Measurements from ENCODE around the gene UBALD1.
"Not testable (repeated sequence)": the region's sequence is repeated elsewhere in the genome, so short reads cannot be mapped to it uniquely, and the experiment has no call there.

UBALD1 gene

GRCh38 chr16:4591706-4592470 is 22.8 kb downstream of the UBALD1 start:
- no peak for DNase-seq

GRCh38 chr16:4591191-4591590 is 23.5 kb downstream of the UBALD1 start:
- DNase-seq: no peak

- DNase-seq: no peak
These were observed 25.7 kb downstream of the UBALD1 start for GRCh38 chr16:4588961-4589360.

GRCh38 chr16:4588386-4588785 is 26.3 kb downstream of the UBALD1 start:
- no peak for DNase-seq

- DNase-seq: no peak
These were observed 28.4 kb downstream of the UBALD1 start for GRCh38 chr16:4586291-4586690.

DNA sequence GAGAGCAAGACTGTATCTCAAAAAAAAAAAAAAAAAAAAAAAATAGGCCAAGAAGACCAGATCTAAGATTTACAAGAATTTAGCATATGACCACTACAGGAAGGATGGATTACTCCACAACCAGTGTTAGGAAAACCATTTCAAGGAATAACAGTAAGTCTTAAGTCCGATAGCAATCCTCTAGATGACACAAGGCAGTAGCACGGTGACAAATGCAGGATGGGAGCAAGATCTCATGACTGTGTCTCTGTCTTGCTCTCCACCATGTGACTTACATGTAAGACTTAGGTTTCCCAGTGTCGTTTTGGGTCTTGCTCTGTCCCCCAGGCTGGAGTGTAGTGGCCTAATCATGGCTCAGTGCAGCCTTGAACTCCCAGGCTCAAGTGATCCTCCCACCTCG is 30.8 kb downstream of the UBALD1 start:
- no peak for DNase-seq

DNA sequence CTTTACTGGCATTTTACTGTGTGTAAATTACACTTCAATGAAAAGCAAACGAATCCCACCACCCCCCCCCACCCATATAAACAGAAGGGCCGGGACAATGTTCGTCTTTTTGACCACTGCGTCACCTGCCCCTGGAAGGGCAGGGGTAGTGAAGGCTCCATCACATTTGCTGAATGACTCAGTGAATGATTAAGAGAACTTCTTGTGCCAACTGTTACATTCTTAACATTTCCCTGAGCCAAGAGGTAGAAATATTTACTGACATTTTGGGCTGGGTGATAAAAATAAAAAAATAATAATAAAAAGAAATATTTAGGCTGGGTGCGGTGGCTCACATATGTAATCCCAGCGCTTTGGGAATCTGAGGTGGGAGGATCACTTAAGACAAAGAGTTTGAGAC is 34.4 kb downstream of the UBALD1 start:
- no peak for DNase-seq

DNA sequence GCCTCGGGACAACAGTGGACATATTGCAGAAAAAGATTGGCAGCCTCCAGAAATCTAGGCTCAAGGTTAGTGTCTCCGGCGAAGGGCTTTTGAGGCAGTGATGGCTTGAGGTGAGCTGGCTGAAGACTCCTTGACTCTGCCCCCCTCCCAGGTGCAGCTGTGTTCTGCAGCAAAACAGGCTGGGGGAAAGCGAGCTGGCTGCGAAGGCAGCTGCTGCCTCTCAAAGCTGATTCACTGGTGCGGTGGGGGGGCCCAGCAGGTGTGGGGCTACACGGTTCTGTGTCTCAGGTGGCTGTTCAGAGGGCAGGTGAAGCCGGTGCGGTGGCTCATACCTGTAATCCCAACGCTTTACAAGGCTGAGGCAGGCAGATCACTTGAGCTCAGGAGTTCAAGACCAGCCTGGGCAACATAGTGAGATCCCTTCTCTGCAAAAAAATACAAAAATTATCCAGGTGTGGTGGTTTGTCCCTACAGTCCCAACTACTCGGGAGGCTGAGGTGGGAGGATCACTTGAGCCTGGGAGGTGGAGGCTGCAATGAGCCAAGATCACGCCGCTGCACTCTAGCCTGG is 35.6 kb downstream of the UBALD1 start:
- no peak for DNase-seq

- DNase-seq: no peak
These were observed 38.7 kb downstream of the UBALD1 start for GRCh38 chr16:4576008-4576407.

DNA sequence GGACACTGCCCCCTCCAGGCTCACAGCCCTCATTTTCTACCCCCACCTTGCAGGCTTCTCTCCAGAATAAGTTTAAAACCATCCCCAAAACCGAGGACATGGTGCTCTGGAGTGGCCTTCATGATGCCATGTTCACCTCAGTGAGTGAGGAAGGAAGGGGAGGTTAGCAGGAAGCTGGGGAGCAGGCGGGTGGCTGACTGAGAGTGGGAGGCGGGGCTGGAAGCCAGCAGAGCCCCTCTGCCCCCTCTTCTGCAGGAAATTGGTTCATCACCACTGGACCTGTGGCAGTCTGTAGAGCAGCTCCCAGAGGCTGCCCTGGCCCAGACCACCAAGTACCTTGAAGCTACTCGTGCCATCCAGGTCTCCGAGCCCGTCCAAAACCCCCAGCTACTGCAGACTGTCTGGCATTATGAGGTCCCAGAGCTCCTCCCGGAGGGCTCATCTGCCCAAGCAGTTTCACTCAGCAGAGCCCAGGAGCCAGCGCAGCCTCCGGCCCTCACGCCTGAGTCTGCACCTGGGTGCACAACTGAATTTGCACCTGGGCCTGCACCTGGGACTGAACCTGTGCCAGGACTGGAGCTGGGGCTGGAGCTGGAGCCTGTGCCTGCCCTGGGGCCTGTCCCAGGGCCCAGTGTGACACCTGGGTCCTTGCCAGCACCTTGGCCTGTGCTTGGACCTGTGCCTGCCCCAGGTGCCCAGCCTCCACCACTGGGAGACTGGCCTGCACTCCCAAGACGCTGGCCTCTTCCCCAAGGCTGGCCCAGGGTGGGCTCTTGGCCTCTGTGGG is 39.6 kb downstream of the UBALD1 start:
- no peak for DNase-seq

- DNase-seq: not testable (repeated sequence)
These were observed 40.8 kb downstream of the UBALD1 start for GRCh38 chr16:4573926-4574325.

DNA sequence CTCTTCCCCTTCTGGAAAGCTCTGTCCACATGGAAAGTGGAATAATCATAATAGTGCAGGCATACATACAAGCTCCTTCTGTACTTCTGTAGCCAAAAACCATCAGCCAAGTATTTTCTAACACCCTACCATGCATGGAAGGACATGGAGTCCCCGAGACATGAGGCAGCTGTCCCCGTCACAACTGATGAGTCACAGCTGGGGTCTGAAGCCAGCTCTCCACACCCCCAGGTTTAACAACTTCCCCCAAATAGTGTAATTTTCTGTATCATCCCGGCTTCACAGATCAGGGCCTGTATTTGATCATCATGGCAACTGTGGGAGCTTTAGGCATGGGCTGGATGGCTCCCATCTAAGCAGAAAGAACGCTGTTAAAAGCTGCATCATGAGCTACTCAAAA is 42.0 kb downstream of the UBALD1 start:
- DNase-seq: no peak

DNA sequence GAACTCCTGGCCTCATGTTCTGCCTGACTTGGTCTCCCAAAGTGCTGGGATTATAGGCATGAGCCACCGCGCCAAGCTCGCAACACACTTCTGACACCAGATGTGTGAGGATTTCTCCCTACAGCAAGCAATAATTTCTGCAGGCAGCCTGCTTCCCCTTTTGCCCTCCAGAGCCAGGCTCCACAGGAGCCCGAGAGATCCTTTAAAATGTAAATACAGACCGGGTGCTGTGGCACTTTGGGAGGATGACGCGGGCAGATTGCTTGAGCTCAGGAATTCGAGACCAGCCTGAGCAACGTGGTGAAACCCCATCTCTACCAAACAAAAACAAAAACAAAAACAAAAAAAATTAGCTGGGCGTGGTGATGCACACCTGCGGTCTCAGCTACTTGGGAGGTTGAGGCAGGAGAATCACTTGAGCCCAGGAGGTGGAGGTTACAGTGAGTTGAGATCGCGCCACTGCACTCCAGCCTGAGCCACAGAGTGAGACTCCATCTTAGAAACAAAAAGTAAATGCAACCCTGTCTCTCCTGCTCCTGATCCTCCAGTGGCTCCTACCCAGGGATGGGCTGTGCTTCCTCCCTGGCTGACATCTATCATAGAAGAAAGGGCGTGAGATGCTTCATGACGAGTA is 43.9 kb downstream of the UBALD1 start:
- DNase-seq: no peak

DNA sequence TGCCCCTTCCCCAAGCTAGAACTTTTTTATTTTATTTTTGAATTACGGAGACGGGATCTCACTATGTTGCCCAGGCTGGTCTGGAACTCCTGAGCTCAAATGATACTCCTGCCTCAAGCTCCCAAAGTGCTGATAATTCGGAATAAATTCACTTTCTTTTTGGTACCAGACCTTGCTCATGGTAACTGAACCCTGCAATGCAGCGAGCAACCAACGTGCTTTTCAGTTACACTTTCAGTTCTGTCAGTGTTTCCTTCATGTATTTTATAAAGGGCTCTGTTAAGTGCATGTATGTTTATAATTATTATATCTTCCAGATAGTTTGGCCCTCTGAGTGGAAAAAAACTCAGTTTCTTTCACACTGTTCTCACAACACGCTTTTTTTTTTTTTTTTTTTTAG is 44.6 kb downstream of the UBALD1 start:
- DNase-seq: no peak

DNA sequence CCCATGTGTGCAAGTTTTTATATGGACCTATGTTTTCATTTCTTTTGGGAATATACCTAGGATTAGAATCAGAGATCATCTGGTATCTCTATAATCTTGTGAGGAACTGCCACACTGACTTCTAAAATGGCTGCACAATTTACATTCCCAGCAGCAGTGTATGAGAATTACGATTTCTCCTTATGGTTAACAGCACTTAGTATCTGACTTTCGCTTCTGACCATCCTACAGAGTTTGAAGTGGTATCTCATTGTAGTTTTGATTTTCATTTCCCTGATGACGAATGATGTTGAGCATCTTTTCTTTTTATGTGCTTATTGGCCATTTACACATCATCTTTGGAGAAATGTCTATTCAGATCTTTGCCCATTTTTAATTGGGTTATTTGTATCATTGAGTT is 48.5 kb downstream of the UBALD1 start:
- DNase-seq: no peak

DNA sequence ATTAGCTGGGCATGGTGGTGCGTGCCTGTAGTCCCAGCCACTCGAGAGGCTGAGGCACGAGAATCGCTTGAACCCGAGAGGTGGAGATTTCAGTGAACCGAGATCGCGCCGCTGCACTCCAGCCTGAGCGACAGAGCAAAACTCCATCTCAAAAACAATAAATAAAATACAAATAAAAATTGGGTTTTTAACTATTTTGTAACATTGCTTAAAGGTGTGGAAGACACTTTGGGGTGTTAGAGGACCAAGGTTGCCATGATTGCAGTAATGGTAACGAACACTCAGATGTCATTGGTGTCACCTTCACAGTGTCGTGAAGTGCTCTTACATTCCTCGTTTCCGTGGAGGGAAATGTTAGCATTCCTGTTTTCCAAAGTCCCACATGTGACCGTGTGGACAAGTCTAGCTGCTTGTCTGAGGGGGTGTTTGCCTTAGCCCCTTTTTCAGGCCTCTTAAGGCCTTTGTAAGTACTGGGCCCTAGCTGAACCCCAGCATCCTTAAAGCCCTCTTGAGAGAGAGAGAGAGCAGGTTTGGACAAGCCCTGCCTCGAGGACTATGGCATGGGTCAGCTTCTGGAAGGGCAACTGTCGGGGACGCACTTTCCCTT is 49.9 kb downstream of the UBALD1 start:
- no peak for DNase-seq

DNA sequence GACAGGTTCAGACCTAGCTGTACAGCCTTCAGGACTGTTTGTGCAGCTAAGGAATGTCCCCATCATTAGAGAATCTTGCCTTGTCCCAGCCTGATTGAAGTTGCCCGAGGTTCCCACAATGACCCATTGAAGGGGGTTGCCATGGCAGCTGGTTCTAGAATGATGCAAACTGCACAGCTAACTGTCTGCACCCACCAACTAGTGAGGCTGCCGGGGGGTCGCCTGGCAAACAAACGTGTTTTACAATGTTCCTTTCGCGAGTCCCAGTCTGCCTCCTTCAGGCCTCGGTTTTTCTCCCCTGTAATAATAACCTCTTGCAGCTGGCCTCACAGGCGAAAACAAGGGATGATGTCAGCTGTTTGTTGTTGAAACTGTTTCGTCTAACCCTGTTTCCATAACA is 53.1 kb downstream of the UBALD1 start:
- DNase-seq: no peak
